Measurements from ENCODE around the gene ORAI1. TPM values are rescaled to one million over a fixed set of nuclear protein-coding genes. Genes with fewer than 3 reads are reported as not detected.
A peak's percentile ranks its signal among the peaks of the same experiment; 100 is the strongest.
"Not testable (repeated sequence)": the region's sequence is repeated elsewhere in the genome, so short reads cannot be mapped to it uniquely, and the experiment has no call there.

Gene ORAI1
- total RNA-seq, 5 donors from 2014 or later (not counting 1 experiment from before 2014, with no cell fraction given) = 38.9 to 76.5 (median 59.0) TPM

- Histone ChIP-seq H3K27me3 (replicated peaks in 1 of 2; ENCODE audit: control insufficient read depth in 2 of 2, extremely low read depth in 1 of 2, insufficient read depth in 2 of 2, low read length in 1 of 2) (no peaks in the 10 kb centered on the region), H3K27ac (ENCODE audit: low read length) (no peak overlapping the region), H3K4me1 (ENCODE audit: control insufficient read depth in 1 of 2, extremely low read depth in 1 of 2, insufficient read depth in 2 of 2, low read length in 2 of 2) (peaks cover 26 to 64% of the 10 kb centered on the region in 2 experiments), H3K4me3 (ENCODE audit: control insufficient read depth in 1 of 2, extremely low read depth in 1 of 2, low read length in 1 of 2) (no peak overlapping the region), H3K9me3 (no peaks in the 10 kb centered on the region), H3K36me3 (ENCODE audit: control insufficient read depth in 2 of 2, extremely low read depth in 1 of 2, insufficient read depth in 1 of 2, low read length in 1 of 2) (no peaks in the 10 kb centered on the region)
- DNase-seq = no peak
- peaks cover 52 to 76% (median 65%) of the 10 kb centered on the region in 3 donors for H3K4me1 Mint-ChIP-seq
- H3K4me3 Mint-ChIP-seq = peak overlapping the region in 1 of 3 donors; percentile 86
- no peaks in the 10 kb centered on the region for H3K27me3 Mint-ChIP-seq
- H3K36me3 Mint-ChIP-seq = peaks cover 12% of the 10 kb centered on the region
- ATAC-seq (replicated peaks in 1 of 4) = no peak
- H3K27ac Mint-ChIP-seq = peak overlapping the region; percentile 98 to 99
- ChIA-PET POLR2A (interaction anchor here (0.6 to 2.0 kb wide), 5 partner anchors 14 to 1226 kb away, joined by 3 to 6 read pairs (median 4); no protein-coding TSS in a partner anchor), CTCF (interaction anchor here (0.5 to 0.6 kb wide), 3 partner anchors 67 to 128 kb away, joined by 3 to 4 read pairs (median 3); no protein-coding TSS in a partner anchor)
- H3K9me3 Mint-ChIP-seq = no peaks in the 10 kb centered on the region
- WGBS (ENCODE audit: insufficient coverage) = 25% methylated on average over 1 of the region's 18 CpGs
Measured at GRCh38 chr12:121657305-121658008, 31.1 kb downstream of the ORAI1 start.

- H3K9me3 Mint-ChIP-seq; H3K36me3 Mint-ChIP-seq; H3K9me3 ChIP-seq; ATAC-seq (replicated peaks in 1 of 4); DNase-seq; H3K27me3 ChIP-seq (replicated peaks in 1 of 2; ENCODE audit: control insufficient read depth in 2 of 2, extremely low read depth in 1 of 2, insufficient read depth in 2 of 2, low read length in 1 of 2); H3K4me3 ChIP-seq (ENCODE audit: control insufficient read depth in 1 of 2, extremely low read depth in 1 of 2, low read length in 1 of 2); H3K27me3 Mint-ChIP-seq; H3K36me3 ChIP-seq (ENCODE audit: control insufficient read depth in 2 of 2, extremely low read depth in 1 of 2, insufficient read depth in 1 of 2, low read length in 1 of 2): not testable (repeated sequence)
- WGBS (ENCODE audit: insufficient coverage) = 83% methylated on average over 4 of the region's 11 CpGs
- ChIA-PET CTCF (interaction anchor here in 1 of 2 donors (1.8 kb wide), 1 partner anchor 35 kb away, joined by 6 read pairs; the partner anchor contains the start of gene ORAI1), POLR2A (interaction anchor here in 1 of 2 donors (0.6 kb wide), 1 partner anchor 813 kb away, joined by 5 read pairs; no protein-coding TSS in a partner anchor)
- H3K4me1 ChIP-seq (ENCODE audit: control insufficient read depth in 1 of 2, extremely low read depth in 1 of 2, insufficient read depth in 2 of 2, low read length in 2 of 2) = peaks cover 40 to 90% of the 10 kb centered on the region in 2 experiments
- Mint-ChIP-seq H3K4me3 (peak overlapping the region in 1 of 3 donors; percentile 86), H3K4me1 (peaks cover 71 to 87% (median 82%) of the 10 kb centered on the region in 3 donors), H3K27ac (peak overlapping the region; percentile 86 to 88)
- H3K27ac ChIP-seq (ENCODE audit: low read length) = peak overlapping the region; percentile 46
Measured at GRCh38 chr12:121661353-121662105, 35.2 kb downstream of the ORAI1 start.

- WGBS (ENCODE audit: insufficient coverage) = 86% methylated on average over 1 of the region's 3 CpGs
- Mint-ChIP-seq H3K27ac (peak overlapping the region; percentile 88 to 89), H3K4me1 (peaks cover 61 to 84% (median 68%) of the 10 kb centered on the region in 3 donors), H3K27me3 (no peaks in the 10 kb centered on the region), H3K36me3 (peaks cover 4% of the 10 kb centered on the region), H3K4me3 (peak overlapping the region in 2 of 3 donors; percentile 79), H3K9me3 (no peaks in the 10 kb centered on the region)
- H3K27ac ChIP-seq (ENCODE audit: low read length) = peak overlapping the region; percentile 69
- no peak overlapping the region for H3K4me3 ChIP-seq (ENCODE audit: control insufficient read depth in 1 of 2, extremely low read depth in 1 of 2, low read length in 1 of 2)
- peaks cover 43 to 93% of the 10 kb centered on the region in 2 experiments for H3K4me1 ChIP-seq (ENCODE audit: control insufficient read depth in 1 of 2, extremely low read depth in 1 of 2, insufficient read depth in 2 of 2, low read length in 2 of 2)
- H3K36me3 ChIP-seq (ENCODE audit: control insufficient read depth in 2 of 2, extremely low read depth in 1 of 2, insufficient read depth in 1 of 2, low read length in 1 of 2) = no peaks in the 10 kb centered on the region
- ChIA-PET CTCF (no interaction called here), POLR2A (interaction anchor here (0.6 kb wide), 2 partner anchors 15 to 87 kb away, joined by 3 read pairs; no protein-coding TSS in a partner anchor)
- DNase-seq (no peak), ATAC-seq (replicated peaks in 1 of 4) (no peak)
- H3K27me3 ChIP-seq (replicated peaks in 1 of 2; ENCODE audit: control insufficient read depth in 2 of 2, extremely low read depth in 1 of 2, insufficient read depth in 2 of 2, low read length in 1 of 2) = no peaks in the 10 kb centered on the region
- H3K9me3 ChIP-seq = no peaks in the 10 kb centered on the region
Measured at GRCh38 chr12:121663610-121663929, 37.2 kb downstream of the ORAI1 start.

GRCh38 chr12:121666829-121667228 is 40.5 kb downstream of the ORAI1 start:
- not testable (repeated sequence) for DNase-seq; H3K27me3 ChIP-seq (replicated peaks in 1 of 2; ENCODE audit: control insufficient read depth in 2 of 2, extremely low read depth in 1 of 2, insufficient read depth in 2 of 2, low read length in 1 of 2); ATAC-seq (replicated peaks in 1 of 4); H3K4me3 ChIP-seq (ENCODE audit: control insufficient read depth in 1 of 2, extremely low read depth in 1 of 2, low read length in 1 of 2); H3K9me3 ChIP-seq; H3K36me3 Mint-ChIP-seq; H3K27me3 Mint-ChIP-seq; H3K9me3 Mint-ChIP-seq; H3K36me3 ChIP-seq (ENCODE audit: control insufficient read depth in 2 of 2, extremely low read depth in 1 of 2, insufficient read depth in 1 of 2, low read length in 1 of 2); H3K27ac ChIP-seq (ENCODE audit: low read length)
- peaks cover 29 to 88% of the 10 kb centered on the region in 2 experiments for H3K4me1 ChIP-seq (ENCODE audit: control insufficient read depth in 1 of 2, extremely low read depth in 1 of 2, insufficient read depth in 2 of 2, low read length in 2 of 2)
- 94% methylated on average over 4 of the region's 6 CpGs for WGBS (ENCODE audit: insufficient coverage)
- peak overlapping the region in 1 of 3 donors; percentile 55 for H3K4me3 Mint-ChIP-seq
- ChIA-PET POLR2A (interaction anchor here in 1 of 2 donors (0.6 kb wide), 1 partner anchor 136 kb away, joined by 11 read pairs; no protein-coding TSS in a partner anchor), CTCF (interaction anchor here (0.6 to 3.2 kb wide), 4 partner anchors 43 to 114 kb away, joined by 4 to 27 read pairs (median 8); no protein-coding TSS in a partner anchor)
- peaks cover 52 to 72% (median 54%) of the 10 kb centered on the region in 3 donors for H3K4me1 Mint-ChIP-seq
- H3K27ac Mint-ChIP-seq = peak overlapping the region; percentile 76 to 90

- no peaks in the 10 kb centered on the region for H3K9me3 Mint-ChIP-seq
- CTCF ChIA-PET = interaction anchor here (0.6 to 3.2 kb wide), 23 partner anchors 9 to 189 kb away, joined by 3 to 27 read pairs (median 4); no protein-coding TSS in a partner anchor
- no peaks in the 10 kb centered on the region for H3K9me3 ChIP-seq
- DNase-seq = peak in 32 of 35 experiments; percentile 20 to 75 (median 57)
- POLR2A ChIA-PET = interaction anchor here in 1 of 2 donors (0.6 to 1.5 kb wide), 3 partner anchors 17 to 42 kb away, joined by 3 to 8 read pairs (median 4); partner anchors contain the start of gene ORAI1
- H3K4me1 ChIP-seq (ENCODE audit: control insufficient read depth in 1 of 2, extremely low read depth in 1 of 2, insufficient read depth in 2 of 2, low read length in 2 of 2) = peaks cover 29 to 84% of the 10 kb centered on the region in 2 experiments
- no peak for ATAC-seq (replicated peaks in 1 of 4)
- H3K27ac ChIP-seq (ENCODE audit: low read length) = no peak overlapping the region
- H3K27ac Mint-ChIP-seq = peak overlapping the region; percentile 80 to 82
- 88% methylated on average over 14 of the region's 18 CpGs for WGBS (ENCODE audit: insufficient coverage)
- no peaks in the 10 kb centered on the region for H3K27me3 Mint-ChIP-seq
- H3K36me3 Mint-ChIP-seq = peaks cover 4% of the 10 kb centered on the region
- no peak overlapping the region for H3K4me3 ChIP-seq (ENCODE audit: control insufficient read depth in 1 of 2, extremely low read depth in 1 of 2, low read length in 1 of 2)
- no peaks in the 10 kb centered on the region for H3K27me3 ChIP-seq (replicated peaks in 1 of 2; ENCODE audit: control insufficient read depth in 2 of 2, extremely low read depth in 1 of 2, insufficient read depth in 2 of 2, low read length in 1 of 2)
- peaks cover 58 to 70% (median 61%) of the 10 kb centered on the region in 3 donors for H3K4me1 Mint-ChIP-seq
- no peak overlapping the region for H3K4me3 Mint-ChIP-seq
- H3K36me3 ChIP-seq (ENCODE audit: control insufficient read depth in 2 of 2, extremely low read depth in 1 of 2, insufficient read depth in 1 of 2, low read length in 1 of 2) = no peaks in the 10 kb centered on the region
Measured at GRCh38 chr12:121668750-121669520, 42.6 kb downstream of the ORAI1 start.
